Measurements from ENCODE around the gene CERS6.
"Not testable (repeated sequence)": the region's sequence is repeated elsewhere in the genome, so short reads cannot be mapped to it uniquely, and the experiment has no call there.

Gene CERS6

DNA sequence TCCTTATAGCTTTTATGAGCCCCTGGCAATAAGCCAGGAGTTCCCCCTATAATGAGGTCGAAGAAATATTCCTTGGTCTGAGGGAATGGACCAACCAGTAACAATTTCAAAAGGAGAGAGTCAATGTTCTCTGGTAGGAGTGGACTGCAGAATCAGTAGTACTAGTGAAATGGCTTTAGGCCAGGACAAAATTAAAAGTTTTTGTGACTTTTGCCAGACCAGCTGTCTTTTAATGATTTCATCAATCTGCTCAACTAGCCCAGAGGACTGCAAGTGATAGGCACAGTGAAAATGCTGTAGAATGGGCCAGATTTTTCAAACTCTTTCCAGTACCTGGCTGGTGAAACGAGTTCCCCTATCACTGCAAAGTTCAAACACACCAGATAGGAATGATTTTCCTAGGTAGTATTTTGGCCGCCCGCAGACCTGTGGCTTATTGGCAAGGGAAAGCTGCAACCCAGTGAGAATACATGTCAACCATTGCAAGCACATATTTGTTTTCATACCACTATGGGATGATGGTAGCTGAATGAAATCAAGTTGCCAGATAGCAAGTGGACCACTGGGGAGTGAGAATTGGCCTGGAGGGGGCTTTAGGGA, 45.5 kb downstream of the CERS6 start:
- no peak for DNase-seq (ENCODE audit: low read depth)

DNA sequence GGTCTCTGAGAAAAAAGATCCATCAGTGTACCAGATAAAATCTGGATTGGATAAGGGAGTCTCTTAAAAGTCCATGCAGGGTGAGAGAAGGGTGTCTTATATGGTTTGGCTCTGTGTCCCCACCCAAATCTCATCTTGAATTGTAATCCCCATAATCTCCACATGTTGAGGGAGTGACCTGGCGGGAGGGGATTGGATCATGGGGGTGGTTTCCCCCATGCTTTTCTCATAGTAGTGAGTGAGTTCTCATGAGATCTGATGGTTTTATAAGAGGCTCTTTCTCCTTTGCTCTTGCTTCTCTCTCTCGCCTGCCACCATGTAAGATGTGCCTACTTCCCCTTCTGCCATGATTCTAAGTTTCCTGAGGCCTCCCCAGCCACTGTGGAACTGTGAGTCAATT, 46.8 kb downstream of the CERS6 start:
- not testable (repeated sequence) for DNase-seq (ENCODE audit: low read depth)

DNA sequence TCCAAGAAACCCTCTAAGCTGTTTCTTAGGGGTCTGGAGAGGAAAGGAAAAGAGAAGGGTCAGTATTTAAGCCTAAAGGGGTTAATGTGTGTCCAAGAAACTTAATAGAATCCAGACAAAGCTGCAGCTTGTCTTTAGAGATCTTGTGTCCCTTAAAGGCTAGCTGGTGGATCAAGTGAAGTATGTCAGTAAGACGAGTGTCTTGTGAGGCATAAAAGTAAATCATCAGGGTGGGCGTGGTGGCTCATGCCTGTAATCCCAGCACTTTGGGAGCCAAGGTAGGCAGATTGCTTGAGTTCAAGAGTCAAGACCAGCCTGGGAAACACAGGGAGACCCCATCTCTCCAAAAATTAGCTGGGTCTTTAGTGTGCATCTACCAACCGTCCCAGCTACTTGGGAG, 47.8 kb downstream of the CERS6 start:
- no peak for DNase-seq (ENCODE audit: low read depth)

- no peak for DNase-seq (ENCODE audit: low read depth)
Measured at GRCh38 chr2:168504323-168504722, 48.3 kb downstream of the CERS6 start.

DNA sequence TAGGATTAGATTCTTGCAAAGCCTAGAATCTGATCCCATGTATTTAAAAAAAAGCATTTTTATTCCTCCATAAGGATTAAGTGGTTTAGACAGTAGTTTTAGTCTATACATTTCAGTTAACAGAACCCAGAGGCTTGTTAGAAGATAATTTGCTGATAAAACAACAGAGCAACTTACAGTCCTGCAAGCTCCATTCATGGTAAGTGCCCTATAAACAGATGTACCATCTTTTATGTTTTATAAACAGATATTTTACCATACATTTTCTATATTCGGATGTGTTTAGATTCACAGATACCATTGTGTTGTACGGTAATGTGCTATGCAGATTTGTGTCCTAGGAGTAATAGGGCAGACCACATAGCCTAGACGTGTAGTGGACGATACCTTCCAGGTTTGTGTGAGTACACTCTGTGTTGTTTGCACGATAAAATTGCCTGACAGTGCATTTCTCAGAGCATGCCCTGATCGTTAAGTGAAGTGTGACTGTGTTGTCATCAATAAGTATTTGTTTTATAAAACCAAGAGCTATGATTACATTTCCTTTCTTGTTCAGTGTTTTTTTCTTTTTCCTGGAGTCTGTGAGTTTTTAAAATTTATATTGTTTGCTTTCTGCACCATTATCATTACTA, 54.2 kb downstream of the CERS6 start:
- DNase-seq (ENCODE audit: low read depth) = no peak

GRCh38 chr2:168514692-168515091, 58.6 kb downstream of the CERS6 start:
- no peak for DNase-seq (ENCODE audit: low read depth)

DNA sequence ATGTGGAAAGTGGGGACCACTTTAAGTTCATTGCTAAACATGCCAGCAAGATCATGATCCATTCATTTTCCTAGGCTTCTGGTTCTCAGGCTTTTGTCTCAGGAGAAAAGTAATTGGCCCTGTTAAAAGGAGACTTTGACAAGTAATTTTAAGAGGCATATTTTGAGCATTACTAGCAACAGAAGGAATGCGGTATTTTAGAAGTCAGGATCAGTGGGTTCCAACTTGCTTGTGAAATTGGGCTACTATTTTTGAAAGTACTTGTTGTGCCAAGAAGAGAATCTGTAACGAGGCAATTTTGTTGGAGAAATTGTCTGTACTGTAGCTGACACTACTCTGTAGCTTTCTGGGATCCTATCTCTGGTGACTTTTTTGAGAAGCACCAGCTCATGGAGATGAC, 59.4 kb downstream of the CERS6 start:
- peak; percentile 34 for DNase-seq (ENCODE audit: low read depth)

DNA sequence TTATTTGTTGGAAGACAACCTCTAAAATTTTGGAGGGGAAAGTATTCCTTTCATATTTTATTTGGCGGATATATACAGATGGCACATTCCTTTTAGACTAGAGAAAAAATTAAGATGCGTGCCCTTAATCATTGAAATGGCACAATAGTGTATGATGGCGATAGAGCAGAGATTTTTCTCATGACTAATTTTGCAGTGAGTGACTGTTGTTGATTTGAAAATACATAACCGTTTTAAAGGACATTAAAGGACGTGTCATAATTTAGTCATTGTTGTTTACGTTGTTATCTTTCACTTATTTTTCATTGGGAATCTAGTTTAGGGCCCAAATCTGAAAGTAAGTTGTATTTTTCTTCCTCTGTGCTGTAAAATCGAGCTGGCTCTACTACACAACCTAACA, 61.7 kb downstream of the CERS6 start:
- DNase-seq (ENCODE audit: low read depth) = no peak

- no peak for DNase-seq (ENCODE audit: low read depth)
Measured at GRCh38 chr2:168518555-168519066, 62.5 kb downstream of the CERS6 start.

DNA sequence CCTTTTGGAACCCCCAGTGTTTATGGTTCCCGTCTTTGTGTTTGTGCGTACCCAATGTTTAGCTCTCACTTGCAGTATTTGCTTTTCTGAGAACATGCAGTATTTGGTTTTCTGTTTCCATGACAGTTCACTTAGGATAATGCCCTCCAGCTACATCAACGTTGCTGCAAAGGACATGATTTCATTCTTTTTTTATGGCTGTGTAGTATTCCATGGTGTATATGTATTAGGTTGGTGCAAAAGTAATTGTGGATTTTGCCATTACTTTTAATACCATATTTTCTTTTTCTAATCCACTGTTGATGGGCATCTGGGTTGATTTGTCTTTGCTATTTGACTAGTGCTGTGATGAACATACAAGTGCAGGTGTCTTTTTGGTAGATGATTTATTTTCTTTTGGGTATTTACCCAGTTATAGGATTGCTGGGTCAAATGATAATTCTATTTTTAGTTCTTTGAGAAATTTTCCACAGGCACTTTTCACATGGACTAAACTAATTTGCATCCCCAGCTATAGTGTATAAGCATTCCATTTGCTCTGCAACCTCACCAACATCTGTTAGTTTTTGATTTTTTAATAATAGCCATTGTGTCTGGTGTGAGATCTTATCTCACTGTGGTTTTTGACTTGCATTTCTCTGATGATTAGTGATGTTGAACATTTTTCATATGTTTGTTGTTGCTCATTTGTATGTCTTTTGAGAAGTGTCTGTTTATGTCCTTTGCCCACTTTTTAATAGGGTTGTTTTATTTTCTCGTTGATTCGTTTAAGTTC, 63.6 kb downstream of the CERS6 start:
- no peak for DNase-seq (ENCODE audit: low read depth)

DNA sequence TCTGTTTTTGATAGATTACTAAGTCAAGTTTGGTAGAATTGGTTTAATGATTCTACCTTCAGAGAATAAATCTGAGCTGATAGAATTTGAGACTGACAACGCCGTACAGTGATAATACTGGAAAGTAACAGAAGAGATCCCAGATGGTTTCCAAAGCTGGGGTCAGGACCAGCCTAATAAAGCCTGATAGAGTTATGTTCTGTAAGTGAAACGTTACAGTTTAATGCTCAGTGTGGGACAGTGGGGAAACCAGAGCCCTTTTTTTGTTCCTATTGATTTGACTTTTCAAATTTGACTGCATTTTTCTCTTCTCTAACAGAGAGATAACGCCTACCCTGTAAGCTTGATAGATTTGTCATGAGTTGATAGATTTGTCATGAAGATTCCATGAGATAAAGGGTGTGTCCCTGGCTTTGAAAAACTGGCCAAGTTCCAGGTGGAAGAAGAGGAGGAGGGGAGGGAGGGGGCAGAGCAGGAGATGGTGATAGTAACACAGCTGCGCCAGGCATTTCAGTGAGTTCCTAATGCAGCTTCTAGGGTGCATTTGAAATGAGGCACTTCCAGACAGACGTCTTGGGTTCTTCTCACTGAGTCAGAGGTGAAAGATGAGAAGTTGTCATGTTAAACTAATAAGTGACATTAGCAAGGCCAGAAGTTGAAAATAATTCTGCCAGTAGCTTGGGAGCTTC, 65.1 kb downstream of the CERS6 start:
- DNase-seq (ENCODE audit: low read depth) = no peak

DNA sequence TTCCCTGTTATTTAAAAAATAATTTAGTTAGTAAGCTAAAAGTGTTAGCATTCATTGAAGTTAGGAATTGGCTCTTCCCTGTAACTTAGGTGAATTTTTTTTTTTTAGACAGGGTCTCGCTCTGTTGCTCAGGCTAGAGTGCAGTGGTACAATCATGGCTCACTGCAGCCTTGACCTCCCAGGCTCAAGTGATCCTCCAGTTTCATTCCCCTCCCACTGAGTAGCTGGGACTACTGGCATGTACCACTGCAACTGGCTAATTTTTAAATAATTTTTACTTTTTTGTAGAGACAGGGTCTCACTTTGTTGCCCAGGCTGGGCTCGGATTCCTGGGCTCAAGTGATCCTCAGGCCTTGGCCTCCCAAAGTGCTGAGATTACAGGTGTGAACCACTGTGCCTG, 66.4 kb downstream of the CERS6 start:
- no peak for DNase-seq (ENCODE audit: low read depth)

DNA sequence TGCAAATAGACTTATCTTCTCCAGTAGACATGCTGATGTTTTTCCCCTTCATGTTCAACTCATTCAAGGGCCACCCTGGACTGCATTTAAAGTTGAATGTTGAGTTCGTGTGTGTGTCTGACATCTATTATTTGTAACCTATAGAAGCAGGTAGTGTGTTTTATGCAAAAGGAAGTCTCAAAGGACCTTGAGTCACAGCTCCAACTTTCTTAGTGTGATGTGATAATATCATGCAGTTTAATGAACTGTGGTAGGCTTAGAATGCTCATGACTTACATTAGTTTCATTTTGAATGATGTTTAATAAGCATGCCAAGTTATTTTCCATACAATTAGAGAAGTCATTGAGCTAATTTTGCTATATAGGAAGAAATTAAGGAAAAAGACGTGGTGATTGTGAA, 67.9 kb downstream of the CERS6 start:
- no peak for DNase-seq (ENCODE audit: low read depth)

DNA sequence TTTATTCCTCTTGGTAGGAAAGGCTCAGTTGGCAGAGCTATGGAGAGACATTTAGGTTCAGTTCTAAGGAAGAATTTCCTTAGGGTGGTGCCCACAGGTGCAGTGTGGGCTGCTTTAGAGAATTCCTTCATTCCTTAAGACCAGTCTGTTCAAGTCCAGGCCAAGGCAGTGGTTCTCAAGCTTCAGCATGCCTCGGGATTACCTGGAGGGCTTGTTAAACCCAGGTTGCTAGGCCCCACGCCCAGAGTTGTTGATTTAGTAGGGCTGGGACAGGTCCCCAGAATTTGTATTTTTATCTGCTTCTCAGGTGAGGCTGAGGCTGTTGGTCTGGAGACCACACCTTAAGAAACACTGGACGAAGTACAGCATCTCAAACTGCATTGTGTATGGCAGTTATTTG, 68.9 kb downstream of the CERS6 start:
- DNase-seq (ENCODE audit: low read depth) = no peak

DNA sequence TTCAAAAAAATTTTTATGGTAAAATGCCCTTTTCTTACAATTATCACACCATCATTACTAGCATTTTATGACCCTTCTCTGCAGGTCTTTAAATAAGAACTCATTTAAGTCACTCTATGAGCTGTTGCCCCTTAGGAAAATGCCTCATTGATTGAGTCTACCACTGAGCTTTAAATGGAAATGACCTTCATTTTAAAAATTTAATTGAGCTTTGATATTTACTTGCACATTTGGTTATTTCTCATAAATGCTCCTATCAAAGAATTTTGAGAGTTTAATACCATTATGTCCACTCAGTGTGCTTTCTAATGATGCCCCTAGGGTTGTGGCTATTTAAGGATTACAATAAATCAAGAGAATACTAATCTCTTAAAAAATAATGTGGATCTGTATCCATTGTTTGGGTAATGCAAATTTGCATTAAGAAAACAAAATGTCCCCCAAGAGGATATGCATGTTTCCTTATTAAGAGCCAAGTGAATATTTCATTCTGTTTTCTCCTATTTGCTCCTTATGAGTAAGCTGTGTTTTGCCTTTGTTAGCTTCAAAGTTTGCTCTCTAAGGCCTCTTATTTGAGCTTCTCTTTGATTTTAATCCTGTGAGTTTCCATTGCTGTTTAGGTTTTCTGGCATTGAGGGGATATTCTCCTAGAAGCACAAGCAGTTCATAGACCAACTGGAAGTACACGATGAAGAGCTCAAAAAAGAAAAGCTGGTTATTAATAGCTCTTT, 69.8 kb downstream of the CERS6 start:
- no peak for DNase-seq (ENCODE audit: low read depth)

DNA sequence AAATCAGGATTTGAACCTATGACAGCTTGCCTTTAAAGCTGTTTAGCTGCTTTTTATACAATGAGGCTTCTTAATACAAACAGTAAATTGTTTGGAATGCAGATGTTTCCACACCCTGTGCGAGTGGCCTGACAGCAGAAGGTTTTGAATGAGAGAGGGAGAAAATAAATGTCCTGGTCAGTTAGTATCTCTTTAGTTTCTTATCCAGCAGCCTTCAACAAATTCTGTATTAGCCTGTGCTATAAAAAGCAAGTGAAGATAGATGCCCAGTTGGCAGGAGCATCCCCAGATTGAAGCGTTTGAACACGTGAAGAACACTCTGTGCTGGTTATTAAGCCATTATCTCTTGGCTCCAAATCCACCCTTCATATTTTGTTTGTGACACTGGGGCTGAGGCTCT, 70.6 kb downstream of the CERS6 start:
- no peak for DNase-seq (ENCODE audit: low read depth)

DNA sequence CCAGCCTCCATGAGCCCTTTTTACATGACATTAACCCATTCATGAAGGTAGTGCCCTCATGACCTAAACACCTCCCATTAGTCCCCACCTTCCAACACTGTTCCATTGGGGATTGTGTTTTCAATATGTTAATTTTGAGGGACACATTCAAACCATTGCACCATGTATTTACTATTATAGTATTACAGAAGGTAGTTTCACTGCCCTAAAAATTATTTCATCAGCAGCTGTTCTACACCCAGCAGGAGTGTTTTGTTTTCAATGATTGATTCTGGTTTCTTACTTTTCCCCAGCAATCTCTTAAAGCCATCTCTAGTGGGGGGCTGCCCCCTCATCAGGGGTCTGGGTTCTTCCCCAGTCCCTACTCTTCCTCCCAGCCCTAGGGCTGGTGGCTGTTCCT, 71.9 kb downstream of the CERS6 start:
- DNase-seq (ENCODE audit: low read depth) = no peak

DNA sequence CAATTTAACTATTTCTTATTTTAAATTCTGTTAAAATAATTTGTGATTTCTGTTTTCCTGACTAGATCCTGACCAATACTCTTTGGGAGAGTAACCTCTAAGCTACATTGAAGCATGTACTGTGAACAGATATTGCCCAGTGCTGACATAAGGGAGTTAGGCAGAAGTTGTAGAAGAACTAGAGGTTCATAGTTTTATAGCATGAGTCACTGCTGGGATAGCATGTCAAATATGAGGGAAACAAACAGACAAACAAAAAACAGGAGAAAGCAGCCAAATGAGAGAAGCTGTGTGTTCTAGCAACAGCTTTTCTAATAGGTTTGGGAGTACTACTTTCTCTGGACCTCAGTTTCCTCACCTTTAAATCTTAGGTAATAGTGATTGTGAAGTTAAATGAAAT, 72.4 kb downstream of the CERS6 start:
- DNase-seq (ENCODE audit: low read depth) = no peak

DNA sequence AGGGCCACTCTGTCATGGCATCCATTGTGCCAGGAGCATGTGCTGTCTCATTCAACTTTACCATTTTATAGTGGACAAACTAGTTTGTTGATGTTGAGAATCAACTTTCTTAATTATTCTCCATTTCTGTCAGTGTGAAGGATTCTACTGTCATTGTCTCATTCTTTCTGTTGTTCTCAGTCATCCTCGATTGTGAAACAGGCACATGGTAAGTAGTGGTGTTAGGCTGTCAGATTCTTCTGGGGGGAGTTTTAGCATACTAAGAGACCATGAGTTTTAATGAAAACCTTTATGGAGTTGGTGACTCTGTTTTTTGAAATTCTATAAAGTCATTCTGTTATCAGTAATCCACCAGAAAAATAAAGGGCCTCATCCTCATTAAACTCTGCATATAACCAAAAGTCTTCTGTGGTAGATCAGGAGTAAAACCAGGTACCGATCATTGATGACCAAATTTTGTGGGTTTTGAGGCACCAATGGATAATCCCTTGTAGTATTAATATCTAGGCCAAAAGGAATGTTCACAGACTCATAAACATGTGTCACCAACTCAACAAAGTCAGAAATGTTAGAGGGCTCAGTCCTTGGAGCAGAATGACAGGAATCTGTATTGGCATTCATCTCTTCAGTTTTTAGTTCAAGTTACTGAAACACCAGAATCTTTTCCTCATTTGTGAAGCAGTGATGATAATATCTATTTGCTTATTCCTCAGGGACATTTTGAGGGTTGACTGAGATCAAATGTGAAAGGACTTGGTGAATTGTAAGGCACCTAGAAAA, 73.2 kb downstream of the CERS6 start:
- no peak for DNase-seq (ENCODE audit: low read depth)

DNA sequence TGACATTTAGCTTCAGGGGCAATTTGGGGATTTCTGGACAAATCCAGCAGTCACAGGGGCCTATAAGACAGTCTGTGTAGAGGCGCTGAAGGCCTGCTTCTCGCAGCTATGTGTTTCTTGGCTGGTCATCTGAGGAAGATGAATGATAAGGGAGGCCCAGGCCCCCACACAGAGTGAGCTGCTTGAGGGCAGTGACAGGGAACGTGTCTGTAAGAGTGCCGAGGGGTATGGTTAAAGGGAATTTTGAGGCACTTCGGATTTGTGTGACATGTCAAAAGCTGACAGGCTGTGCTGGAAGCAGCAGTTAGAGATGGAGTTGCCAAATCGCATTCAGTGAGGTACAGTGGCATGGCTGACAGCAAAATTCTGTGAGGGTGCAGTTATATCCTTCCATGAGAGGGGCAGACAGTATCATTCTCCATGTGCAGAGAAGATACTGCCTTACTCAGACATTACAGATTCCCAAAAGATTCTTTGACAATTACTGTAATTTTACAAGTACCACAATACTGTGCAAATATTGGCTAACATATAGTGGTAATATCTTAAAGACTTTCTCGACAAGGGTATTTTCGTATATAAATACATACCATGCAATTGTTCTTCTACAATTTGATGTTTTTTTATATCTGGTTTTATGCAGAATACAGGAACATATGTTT, 74.0 kb downstream of the CERS6 start:
- no peak for DNase-seq (ENCODE audit: low read depth)

All from HS-27A (cell line).